H1 (cell line): ENCODE results near the gene RHOBTB3.

Experiments
- CHD2 ChIP-seq: IDR thresholded peaks from 2 replicates; pipeline ENCODE4 v1.6.1; 2012; ENCODE audit warnings: low read length, improper control_type of control experiment
- EGR1 ChIP-seq: IDR thresholded peaks from 2 replicates; pipeline ENCODE4 v1.6.1; 2011; ENCODE audit warnings: low read depth, low read length, borderline replicate concordance
- GABPA ChIP-seq: IDR thresholded peaks from 2 replicates; pipeline ENCODE4 v1.6.1; 2011; ENCODE audit warnings: mild to moderate bottlenecking, low read length, moderate library complexity, borderline replicate concordance; ENCODE audit not compliant: insufficient read depth
- POLR2AphosphoS5 ChIP-seq: IDR thresholded peaks from 2 replicates; pipeline ENCODE4 v1.6.1; 2011; ENCODE audit warnings: low read depth, low read length
- RNF2 ChIP-seq: fragments of 200-900, 300-1000 bp; sonication (generic); IDR thresholded peaks from 2 replicates; pipeline ENCODE4 v1.7.1; 2016; ENCODE audit warnings: borderline replicate concordance, low read depth, mild to moderate bottlenecking, antibody characterized with exemption, low read length; ENCODE audit not compliant: poor library complexity, severe bottlenecking; ENCODE audit errors: missing control alignments
- SP1 ChIP-seq: IDR thresholded peaks from 2 replicates; pipeline ENCODE4 v1.6.1; 2011; ENCODE audit warnings: low read depth, low read length
- TF ChIP-seq, protein P1 (sequence below): IDR thresholded peaks from 2 replicates; pipeline ENCODE4 v1.6.1; 2012; ENCODE audit warnings: inconsistent platforms
- TF ChIP-seq, protein P2 (sequence below), 3 experiments: IDR thresholded peaks; 1 replicate in 2 of 3; 2 replicates in 1 of 3; pipeline versions ENCODE4 v1.5.1 to v1.6.1; 2011; ENCODE audit warnings: low read length in 3 of 3, mild to moderate bottlenecking in 3 of 3, inconsistent platforms in 2 of 3, low read depth in 1 of 3, moderate library complexity in 1 of 3; ENCODE audit not compliant: insufficient read depth in 1 of 3; ENCODE audit errors: control extremely low read depth in 1 of 3
- TF ChIP-seq, protein P3 (sequence below): IDR thresholded peaks from 2 replicates; pipeline ENCODE4 v1.6.1; 2011; ENCODE audit warnings: low read depth, mild to moderate bottlenecking, low read length; ENCODE audit not compliant: insufficient read depth

DNA sequence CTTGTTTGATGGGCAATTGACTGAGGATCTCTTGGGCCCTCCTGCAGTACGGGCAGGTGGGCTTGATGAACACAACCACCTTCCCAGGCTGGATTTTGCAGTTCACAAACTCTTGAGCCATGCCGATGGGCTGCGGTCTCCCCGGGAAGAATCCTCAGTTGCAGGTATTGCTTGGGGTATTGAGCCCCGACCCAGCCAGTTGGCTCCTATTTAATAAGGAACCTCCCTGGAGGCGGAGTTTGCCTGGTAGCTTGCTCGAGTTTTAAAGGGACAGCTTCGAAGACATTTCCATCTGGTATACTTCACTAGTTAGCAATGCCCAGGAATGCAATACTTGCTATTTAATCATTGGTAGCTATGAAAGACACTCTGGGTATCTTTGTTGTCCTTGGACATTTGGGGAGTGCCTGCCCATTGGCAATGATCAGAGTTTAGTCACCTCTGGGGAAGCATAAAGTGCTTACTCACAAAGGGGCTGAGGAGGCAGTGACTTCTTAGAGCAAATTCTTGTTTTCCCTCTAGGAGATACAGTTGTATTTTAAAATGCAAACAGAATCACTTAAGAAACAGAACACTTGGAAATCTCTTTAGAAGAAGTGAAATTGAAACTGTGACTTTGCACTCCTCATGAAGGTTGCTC, 91.5 kb downstream of the RHOBTB3 start, which contains the start of gene GLRX:
- TF ChIP-seq POLR2AphosphoS5 (peak; percentile 59), GABPA (no peak), RNF2 (no peak), SP1 (no peak), CHD2 (no peak), EGR1 (no peak)
- TF ChIP-seq, protein P1, sequence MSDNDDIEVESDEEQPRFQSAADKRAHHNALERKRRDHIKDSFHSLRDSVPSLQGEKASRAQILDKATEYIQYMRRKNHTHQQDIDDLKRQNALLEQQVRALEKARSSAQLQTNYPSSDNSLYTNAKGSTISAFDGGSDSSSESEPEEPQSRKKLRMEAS = no peak
- TF ChIP-seq, protein P2, sequence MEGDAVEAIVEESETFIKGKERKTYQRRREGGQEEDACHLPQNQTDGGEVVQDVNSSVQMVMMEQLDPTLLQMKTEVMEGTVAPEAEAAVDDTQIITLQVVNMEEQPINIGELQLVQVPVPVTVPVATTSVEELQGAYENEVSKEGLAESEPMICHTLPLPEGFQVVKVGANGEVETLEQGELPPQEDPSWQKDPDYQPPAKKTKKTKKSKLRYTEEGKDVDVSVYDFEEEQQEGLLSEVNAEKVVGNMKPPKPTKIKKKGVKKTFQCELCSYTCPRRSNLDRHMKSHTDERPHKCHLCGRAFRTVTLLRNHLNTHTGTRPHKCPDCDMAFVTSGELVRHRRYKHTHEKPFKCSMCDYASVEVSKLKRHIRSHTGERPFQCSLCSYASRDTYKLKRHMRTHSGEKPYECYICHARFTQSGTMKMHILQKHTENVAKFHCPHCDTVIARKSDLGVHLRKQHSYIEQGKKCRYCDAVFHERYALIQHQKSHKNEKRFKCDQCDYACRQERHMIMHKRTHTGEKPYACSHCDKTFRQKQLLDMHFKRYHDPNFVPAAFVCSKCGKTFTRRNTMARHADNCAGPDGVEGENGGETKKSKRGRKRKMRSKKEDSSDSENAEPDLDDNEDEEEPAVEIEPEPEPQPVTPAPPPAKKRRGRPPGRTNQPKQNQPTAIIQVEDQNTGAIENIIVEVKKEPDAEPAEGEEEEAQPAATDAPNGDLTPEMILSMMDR (IDR thresholded peaks at IDR 0.05; ENCODE audit: control extremely low read depth in 1 of 3, insufficient read depth in 1 of 3, low read depth in 1 of 3, low read length in 3 of 3) = no peak
- TF ChIP-seq, protein P3, sequence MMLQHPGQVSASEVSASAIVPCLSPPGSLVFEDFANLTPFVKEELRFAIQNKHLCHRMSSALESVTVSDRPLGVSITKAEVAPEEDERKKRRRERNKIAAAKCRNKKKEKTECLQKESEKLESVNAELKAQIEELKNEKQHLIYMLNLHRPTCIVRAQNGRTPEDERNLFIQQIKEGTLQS = no peak
